Stimulated activated CD4-positive, alpha-beta T cell treated with anti-CD3 and anti-CD28 coated beads, TNF-alpha, amount 100 ng/mL, for 4 hours (primary cell): ENCODE results near the gene CCZ1B.
A peak's percentile ranks its signal among the peaks of the same experiment; 100 is the strongest.
"Not testable (repeated sequence)": the region's sequence is repeated elsewhere in the genome, so short reads cannot be mapped to it uniquely, and the experiment has no call there.

ENCODE experiments used
- DNase-seq, 3 experiments: peaks; one replicate each; pipeline ENCODE4 v3.0.0-alpha.2; 2020; ENCODE audit warnings: low read depth in 3 of 3

Gene CCZ1B

GRCh38 chr7:6826151-6826550 is at the start of gene CCZ1B:
CCZ1B (minus strand) TSS chr7:6826275; CDS start chr7:6826197, 78 bp downstream.
- peak; percentile 56 to 82 (median 61) for DNase-seq

- not testable (repeated sequence) for DNase-seq
Measured at GRCh38 chr7:6875022-6875421, 48.9 kb upstream of the CCZ1B start.

DNA sequence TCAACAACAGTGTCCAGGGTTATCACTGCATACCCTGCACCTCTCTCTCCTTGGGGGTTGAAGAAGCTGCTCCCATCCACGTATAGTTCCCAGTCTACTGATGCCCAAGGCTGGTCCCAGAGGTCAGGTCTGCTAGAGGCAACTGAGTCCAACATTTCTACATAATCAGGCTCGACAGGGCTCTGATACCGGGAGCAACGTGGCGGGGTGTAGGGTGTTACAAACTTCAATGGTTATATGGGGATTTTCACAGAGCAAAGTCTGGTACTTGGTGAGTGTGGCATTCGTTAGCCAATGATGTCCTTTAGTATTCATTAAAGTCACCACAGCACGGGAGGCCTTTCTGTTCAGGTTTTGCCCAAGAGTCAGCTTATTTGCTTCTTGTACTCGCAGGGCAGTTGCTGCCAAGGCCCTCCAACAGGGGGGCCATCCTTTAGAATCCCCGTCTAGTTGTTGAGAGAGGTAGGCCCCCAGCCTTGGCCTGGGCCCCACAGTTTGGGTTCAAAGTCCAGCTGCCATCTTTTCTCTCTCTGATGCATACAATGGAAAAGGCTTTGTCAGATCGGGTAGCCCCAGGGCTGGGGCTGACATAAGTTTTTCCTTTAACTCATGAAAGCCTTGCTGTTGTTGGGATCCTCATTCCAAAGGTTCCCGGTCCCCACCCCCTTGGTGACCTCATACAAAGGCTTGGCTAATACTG is 46.3 kb upstream of the CCZ1B start:
- not testable (repeated sequence) for DNase-seq

DNA sequence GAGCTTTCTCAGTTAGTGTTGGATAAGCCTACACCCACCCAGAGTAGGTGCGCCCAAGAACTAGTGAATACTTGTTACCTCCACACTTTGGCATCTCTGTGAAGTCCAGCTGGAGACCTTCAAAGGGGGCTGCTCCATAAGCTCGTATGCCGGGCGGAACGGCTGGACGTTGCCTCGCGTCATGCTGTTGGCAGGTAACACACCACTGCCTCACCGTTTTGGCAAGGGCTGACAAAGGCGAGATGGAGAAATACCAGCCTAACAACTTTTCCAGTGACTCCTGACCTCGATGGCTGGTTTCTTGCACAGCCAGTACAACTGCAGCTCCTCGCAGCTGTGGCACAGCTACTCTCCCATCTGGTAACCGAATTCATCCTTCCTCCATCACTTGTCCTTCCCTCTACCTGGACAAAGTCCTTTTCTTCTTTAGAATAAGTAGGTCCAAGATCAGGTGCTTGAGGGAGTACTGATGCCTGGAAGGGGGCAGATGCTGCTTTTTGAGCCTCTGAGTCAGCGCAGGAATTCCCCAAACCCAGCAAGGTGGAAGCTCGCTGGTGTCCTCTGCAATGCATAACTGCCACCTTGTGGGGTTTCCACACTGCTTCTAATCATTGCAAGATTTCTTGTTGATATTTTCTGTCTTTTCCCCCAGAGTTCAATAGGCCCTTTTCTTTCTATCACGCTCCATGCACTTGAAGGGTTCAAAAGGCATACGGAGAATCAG is 45.5 kb upstream of the CCZ1B start:
- DNase-seq, result not testable (repeated sequence)

DNA sequence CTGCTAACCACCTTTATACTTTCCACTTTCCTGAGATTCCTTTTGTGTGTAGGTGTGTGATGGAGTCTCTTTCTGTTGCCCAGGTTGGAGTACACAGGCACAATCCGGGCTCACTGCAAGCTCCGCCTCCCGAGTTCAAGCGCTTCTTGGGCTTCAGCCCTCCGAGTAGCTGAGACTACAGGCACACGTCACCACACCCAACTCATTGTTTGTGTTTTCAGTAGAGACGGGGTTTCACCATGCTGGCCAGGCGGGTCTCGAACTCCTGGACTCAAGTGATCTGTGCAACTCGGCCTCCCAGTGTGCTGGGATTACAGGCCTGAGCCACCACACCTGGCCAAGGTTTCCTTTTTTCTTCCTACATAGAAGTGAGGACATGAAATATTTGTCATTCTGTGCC is 38.7 kb upstream of the CCZ1B start:
- not testable (repeated sequence) for DNase-seq

DNA sequence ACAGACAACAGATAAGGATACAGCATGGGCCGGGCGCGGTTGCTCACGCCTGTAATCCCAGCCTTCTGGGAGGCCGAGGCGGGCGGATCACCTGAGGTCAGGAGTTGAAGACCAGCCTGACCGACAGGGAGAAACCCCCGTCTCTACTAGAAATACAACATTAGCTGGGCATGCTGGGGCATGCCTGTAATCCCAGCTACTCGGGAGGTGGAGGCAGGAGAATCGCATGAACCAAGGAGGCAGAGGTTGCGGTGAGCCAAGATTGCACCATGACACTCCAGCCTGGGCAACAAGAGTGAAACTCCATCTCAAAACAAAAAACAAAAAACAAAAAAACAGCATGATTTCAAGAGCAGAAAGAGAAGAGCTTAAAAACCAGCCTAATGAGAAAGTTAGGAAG is 38.1 kb upstream of the CCZ1B start:
- DNase-seq, result not testable (repeated sequence)

GRCh38 chr7:6862876-6863275 is 36.8 kb upstream of the CCZ1B start:
- DNase-seq, result not testable (repeated sequence)

- DNase-seq, result peak; percentile 58 to 65 (median 59)
Measured at GRCh38 chr7:6857721-6858314, 31.7 kb upstream of the CCZ1B start.

DNA sequence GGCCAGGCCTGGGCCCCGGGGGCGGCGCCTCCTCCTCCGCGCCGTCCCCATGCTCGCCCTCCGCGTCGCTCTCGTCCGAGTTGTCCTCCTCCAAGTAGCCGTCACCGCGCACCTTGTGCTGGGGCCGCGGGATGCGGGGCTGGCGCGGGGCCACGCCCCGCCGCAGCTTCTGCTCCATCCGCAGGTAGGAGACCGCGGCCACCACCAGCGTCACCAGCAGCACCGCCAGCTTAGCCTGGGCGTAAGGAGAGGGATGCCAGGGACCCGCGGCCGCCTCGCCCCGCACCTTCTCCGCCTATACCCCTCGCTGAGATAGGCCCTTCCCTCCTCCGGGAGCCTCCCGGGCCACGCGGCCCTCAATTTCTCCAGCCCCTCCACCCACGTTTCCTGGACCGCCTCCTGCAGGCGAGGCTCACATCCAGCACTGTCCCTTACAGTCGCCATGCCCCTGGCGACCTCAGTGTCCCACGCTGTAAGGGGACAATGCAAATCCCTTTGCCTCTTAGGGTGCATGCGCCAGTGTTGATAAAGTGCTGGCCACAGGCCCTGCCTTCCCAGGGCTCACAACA is 29.6 kb upstream of the CCZ1B start:
- not testable (repeated sequence) for DNase-seq

DNA sequence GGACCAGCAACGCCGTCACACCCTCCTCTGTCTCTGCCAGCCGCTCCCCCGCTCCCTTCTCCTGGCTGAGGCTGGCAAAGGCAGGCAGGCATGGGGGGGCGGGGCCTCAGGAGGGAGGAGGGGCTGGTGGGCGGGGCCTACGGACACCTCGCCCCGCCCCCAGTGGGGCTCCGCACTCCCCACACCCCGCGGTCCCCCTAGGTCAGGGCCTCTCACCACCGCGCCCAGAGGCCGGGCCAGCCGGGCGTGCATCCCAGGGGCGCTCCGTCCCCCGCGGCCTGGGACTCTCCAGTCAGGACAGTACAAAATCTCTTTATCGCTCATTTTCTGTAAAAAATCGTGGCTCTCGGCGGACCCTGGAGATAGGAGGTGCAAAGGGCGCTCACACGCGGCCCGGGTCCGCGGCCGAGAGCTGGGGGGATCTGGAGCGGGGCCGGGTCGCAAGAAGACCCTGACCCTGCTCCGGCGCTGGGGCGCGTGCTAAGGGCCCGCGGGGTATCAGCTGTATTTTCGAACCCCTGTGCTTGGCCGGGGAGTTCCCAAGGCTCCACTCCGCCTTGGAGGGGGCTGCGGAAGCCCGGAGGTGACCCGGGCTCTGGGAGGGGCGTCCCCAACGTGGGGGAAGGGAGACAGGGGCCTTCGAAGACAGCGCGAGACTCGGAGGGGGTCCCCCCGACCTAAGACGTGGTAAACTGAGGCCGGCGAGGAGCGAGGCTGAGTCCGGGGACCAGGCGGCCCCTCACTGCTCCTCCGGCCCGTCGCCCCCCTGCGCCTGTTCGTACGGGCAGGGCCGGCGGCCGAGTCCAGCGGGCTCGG is 28.9 kb upstream of the CCZ1B start:
- not testable (repeated sequence) for DNase-seq

DNA sequence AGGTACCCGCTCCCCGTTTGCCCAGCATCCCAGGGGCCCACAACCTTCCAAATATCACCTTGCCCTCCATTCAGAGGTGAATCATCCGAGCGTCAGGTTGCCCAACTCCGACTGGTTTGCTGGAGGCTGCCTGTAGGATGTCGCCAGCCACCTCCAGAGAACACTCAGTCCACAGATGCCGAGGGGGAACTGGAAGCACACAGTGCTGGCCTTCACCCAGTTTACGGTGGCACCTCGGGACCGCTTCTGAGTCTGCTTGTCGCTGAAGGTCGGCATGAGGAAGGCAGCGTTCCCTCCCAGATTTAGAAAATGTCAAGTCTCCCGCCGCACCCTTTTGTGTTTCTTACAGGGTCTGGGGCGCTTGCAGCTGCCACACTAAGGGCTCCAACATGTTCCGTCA is 27.6 kb upstream of the CCZ1B start:
- DNase-seq, result not testable (repeated sequence)

DNA sequence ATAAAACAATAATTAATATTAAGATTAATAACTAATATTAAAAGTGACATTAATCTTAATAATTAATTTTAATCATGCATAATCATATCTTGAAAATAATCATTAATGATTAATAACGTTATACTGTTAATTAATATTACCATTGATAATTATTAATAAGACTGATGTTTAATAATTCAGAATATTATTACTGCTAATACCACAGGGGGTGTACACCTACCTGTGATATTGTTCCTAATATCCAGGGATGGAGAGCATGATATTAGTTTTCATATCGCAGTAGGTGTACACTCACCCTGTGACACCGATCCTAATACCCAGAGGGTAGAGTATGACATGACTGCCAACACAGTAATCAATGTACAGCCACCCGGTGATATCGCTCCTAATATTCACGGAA is 23.1 kb upstream of the CCZ1B start:
- not testable (repeated sequence) for DNase-seq

GRCh38 chr7:6847751-6848150 is 21.7 kb upstream of the CCZ1B start:
- DNase-seq, result not testable (repeated sequence)

- not testable (repeated sequence) for DNase-seq
Measured at GRCh38 chr7:6845971-6846449, 19.9 kb upstream of the CCZ1B start.

- not testable (repeated sequence) for DNase-seq
Measured at GRCh38 chr7:6843654-6844053, 17.6 kb upstream of the CCZ1B start.

- DNase-seq, result not testable (repeated sequence)
Measured at GRCh38 chr7:6843092-6843491, 17.0 kb upstream of the CCZ1B start.

GRCh38 chr7:6842278-6842921 is 16.3 kb upstream of the CCZ1B start:
- DNase-seq, result not testable (repeated sequence)

DNA sequence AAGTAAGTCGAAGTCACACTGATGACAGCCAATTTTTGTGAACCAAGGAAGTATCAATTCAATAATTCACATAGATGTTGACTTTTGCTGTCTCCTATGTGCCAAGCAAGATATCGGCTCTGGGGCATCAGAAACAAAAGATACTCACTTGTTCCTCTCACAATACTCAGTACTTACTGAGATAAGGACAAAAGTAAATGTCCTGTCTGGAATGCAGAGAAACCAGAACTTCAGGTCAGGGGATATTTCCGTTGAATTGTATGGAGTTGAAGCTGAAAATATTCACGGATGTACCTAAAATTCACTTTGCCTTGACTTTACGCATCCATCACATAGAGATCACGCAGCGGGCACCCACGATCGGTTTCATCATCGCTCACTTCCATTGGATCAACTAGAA is 11.0 kb upstream of the CCZ1B start:
- DNase-seq, result not testable (repeated sequence)

DNA sequence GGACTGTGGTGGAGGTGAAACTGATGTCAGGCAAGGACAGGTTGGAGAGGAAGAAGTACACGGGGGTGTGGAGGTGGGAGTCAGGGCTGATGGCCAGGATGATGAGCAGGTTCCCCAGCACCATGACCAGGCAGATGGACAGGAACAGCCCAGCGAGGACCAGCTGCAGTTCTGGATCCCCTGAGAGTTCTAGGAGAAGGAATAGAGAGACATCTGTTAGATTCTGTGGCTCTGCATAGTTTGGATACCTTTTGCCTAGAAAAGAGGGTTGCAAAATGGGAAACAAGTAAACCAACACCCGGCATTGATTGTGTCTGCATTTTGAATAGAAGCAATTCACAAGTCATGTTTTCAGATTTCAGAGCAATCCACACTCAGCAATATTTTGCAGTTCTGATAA is 9.4 kb upstream of the CCZ1B start:
- not testable (repeated sequence) for DNase-seq

DNA sequence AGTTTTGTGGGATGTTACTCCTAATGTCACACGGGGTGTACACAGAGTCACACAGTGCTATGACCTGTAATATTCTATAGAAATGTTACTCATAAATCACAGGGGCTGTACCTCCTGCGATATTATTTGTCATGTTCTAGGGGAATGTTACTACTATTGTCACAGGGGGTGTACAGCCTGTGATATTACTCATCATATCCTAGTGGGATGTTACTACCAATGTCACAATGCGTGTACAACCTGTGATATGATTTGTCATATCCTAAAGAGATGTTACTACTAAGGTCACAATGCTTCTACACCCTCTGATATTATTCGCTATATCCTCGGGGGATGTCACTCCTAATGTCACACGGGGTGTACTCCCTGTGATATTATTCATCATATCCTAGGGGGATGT is 7.6 kb upstream of the CCZ1B start:
- no peak for DNase-seq
